WTC11 (cell line): ENCODE measurements around the gene FBXO33. TPM values are rescaled to one million over a fixed set of nuclear protein-coding genes. Genes with fewer than 3 reads are reported as not detected.
"Not testable (repeated sequence)": the region's sequence is repeated elsewhere in the genome, so short reads cannot be mapped to it uniquely, and the experiment has no call there.

Source experiments
- ATAC-seq: fragments of 200-7000 bp; cut with Tn5 transposase; 2 replicates; pipeline ENCODE4 v1.10.0; 2021; ENCODE audit warnings: mild to moderate bottlenecking, moderate library complexity
- CTCF ChIA-PET: fragments of 300-600 bp; sonication (Branson Sonifier 250); formaldehyde crosslinking; loops from one replicate; lab custom pipeline; 2021; ENCODE audit warnings: antibody characterized with exemption; lab: Charles Lee
- POLR2A ChIA-PET: fragments of 350-600 bp; sonication (Branson Sonifier 250); formaldehyde crosslinking; loops from one replicate; lab custom pipeline; 2021; ENCODE audit warnings: antibody characterized with exemption; lab: Charles Lee
- DNase-seq: peaks from one replicate; pipeline ENCODE4 v3.0.0; 2021; ENCODE audit warnings: low spot score
- H3K27ac Mint-ChIP-seq: 2 replicates; pipeline ENCODE4 v1.8.0; 2021; ENCODE audit warnings: mixed read lengths
- H3K27me3 Mint-ChIP-seq: 2 replicates; pipeline ENCODE4 v1.8.0; 2021; ENCODE audit warnings: low read depth, mild to moderate bottlenecking, moderate library complexity, mixed read lengths
- H3K36me3 Mint-ChIP-seq: 2 replicates; pipeline ENCODE4 v1.8.0; 2021; ENCODE audit warnings: mixed read lengths
- H3K4me1 Mint-ChIP-seq: 2 replicates; pipeline ENCODE4 v1.8.0; 2022; ENCODE audit warnings: mixed read lengths
- H3K4me3 Mint-ChIP-seq: 2 replicates; pipeline ENCODE4 v1.8.0; 2021; ENCODE audit warnings: mild to moderate bottlenecking, moderate library complexity, mixed read lengths
- H3K9me3 Mint-ChIP-seq: 2 replicates; pipeline ENCODE4 v1.8.0; 2021; ENCODE audit warnings: mixed read lengths
- ATF1 ChIP-seq: sonication (generic); formaldehyde crosslinking; IDR thresholded peaks from 2 replicates; pipeline ENCODE4 v1.8.1; 2023; ENCODE audit warnings: mild to moderate bottlenecking, moderate library complexity, missing genetic modification reagents
- ETV6 ChIP-seq: sonication (generic); formaldehyde crosslinking; IDR thresholded peaks from 2 replicates; pipeline ENCODE4 v1.8.1; 2022; ENCODE audit warnings: mild to moderate bottlenecking, missing genetic modification reagents
- JUN ChIP-seq: sonication (generic); formaldehyde crosslinking; IDR thresholded peaks from 2 replicates; pipeline ENCODE4 v1.8.0; 2023; ENCODE audit warnings: mild to moderate bottlenecking, missing genetic modification reagents
- KAT7 ChIP-seq: sonication (generic); formaldehyde crosslinking; IDR thresholded peaks from 2 replicates; pipeline ENCODE4 v1.8.1; 2023; ENCODE audit warnings: missing genetic modification reagents, mild to moderate bottlenecking, borderline replicate concordance
- SMAD4 ChIP-seq: sonication (generic); formaldehyde crosslinking; IDR thresholded peaks from 2 replicates; pipeline ENCODE4 v1.8.0; 2022; ENCODE audit warnings: mild to moderate bottlenecking, missing genetic modification reagents
- TCF7 ChIP-seq: sonication (generic); formaldehyde crosslinking; IDR thresholded peaks from 2 replicates; pipeline ENCODE4 v1.8.0; 2022; ENCODE audit warnings: mild to moderate bottlenecking, low read depth, missing genetic modification reagents, moderate library complexity
- TEAD1 ChIP-seq: sonication (generic); formaldehyde crosslinking; IDR thresholded peaks from 2 replicates; pipeline ENCODE4 v1.8.0; 2022; ENCODE audit warnings: mild to moderate bottlenecking, missing genetic modification reagents
- ZNF263 ChIP-seq: sonication (generic); formaldehyde crosslinking; IDR thresholded peaks from 2 replicates; pipeline ENCODE4 v1.8.1; 2022; ENCODE audit warnings: low read depth, mild to moderate bottlenecking, moderate library complexity, missing genetic modification reagents
- ZNF317 ChIP-seq: sonication (generic); formaldehyde crosslinking; IDR thresholded peaks from 2 replicates; pipeline ENCODE4 v1.8.1; 2023; ENCODE audit warnings: low read depth, mild to moderate bottlenecking, moderate library complexity, missing genetic modification reagents, borderline replicate concordance
- ZNF396 ChIP-seq: fragments of 250-450 bp; sonication (Bioruptor Pico); IDR thresholded peaks from 2 replicates; pipeline ENCODE4 v1.8.0; 2021; ENCODE audit warnings: mild to moderate bottlenecking, moderate library complexity, borderline replicate concordance
- total RNA-seq: library from RNA; stranded (reverse); gene quantifications from 3 replicates; pipeline ENCODE4 v1.2.3, GENCODE V29; 2021
- TF ChIP-seq, protein P1 (sequence below): sonication (generic); formaldehyde crosslinking; IDR thresholded peaks from 2 replicates; pipeline ENCODE4 v1.8.0; 2023; ENCODE audit warnings: mild to moderate bottlenecking, missing genetic modification reagents
- TF ChIP-seq, protein P2 (sequence below): sonication (generic); formaldehyde crosslinking; IDR thresholded peaks from 2 replicates; pipeline ENCODE4 v1.8.0; 2022; ENCODE audit warnings: missing genetic modification reagents
- TF ChIP-seq, protein P3 (sequence below): sonication (generic); formaldehyde crosslinking; IDR thresholded peaks from 2 replicates; pipeline ENCODE4 v1.8.1; 2023; ENCODE audit warnings: mild to moderate bottlenecking, moderate library complexity, missing genetic modification reagents
- TF ChIP-seq, protein P4 (sequence below): sonication (generic); formaldehyde crosslinking; IDR thresholded peaks from 2 replicates; pipeline ENCODE4 v1.8.1; 2023; ENCODE audit warnings: mild to moderate bottlenecking, missing genetic modification reagents
- TF ChIP-seq, protein P5 (sequence below): sonication (generic); formaldehyde crosslinking; IDR thresholded peaks from 2 replicates; pipeline ENCODE4 v1.8.0; 2022; ENCODE audit warnings: mild to moderate bottlenecking, missing genetic modification reagents
- TF ChIP-seq, protein P6 (sequence below): sonication (generic); formaldehyde crosslinking; IDR thresholded peaks from 2 replicates; pipeline ENCODE4 v1.8.1; 2022; ENCODE audit warnings: mild to moderate bottlenecking, missing genetic modification reagents, moderate library complexity, borderline replicate concordance
- TF ChIP-seq, protein P7 (sequence below): sonication (generic); formaldehyde crosslinking; IDR thresholded peaks from 2 replicates; pipeline ENCODE4 v1.8.0; 2022; ENCODE audit warnings: mild to moderate bottlenecking, missing genetic modification reagents
- TF ChIP-seq, protein P8 (sequence below): sonication (generic); formaldehyde crosslinking; IDR thresholded peaks from 2 replicates; pipeline ENCODE4 v1.8.0; 2022; ENCODE audit warnings: mild to moderate bottlenecking, missing genetic modification reagents

Gene FBXO33
- total RNA-seq, 1 experiment from 2014 or later = 7.8 TPM

DNA sequence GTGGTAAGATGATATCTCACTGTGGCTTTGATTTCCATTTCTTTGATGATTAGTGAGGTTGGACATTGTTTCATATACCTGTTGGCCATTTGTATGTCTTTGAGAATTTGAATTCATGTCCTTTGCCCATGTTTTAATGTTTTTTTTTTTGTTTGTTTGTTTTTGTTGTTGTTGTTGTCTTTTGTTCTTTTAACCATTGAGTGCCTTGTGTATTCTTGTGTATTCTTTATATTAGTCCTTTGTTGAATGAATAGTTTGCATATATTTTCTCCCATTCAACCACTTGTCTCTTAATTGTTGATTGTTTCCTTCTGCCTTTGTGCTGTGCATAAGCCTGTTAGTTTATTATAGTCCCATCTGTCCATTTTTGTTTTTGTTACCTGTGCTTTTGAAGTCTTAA is 71.9 kb downstream of the FBXO33 start (continued):
- TF ChIP-seq KAT7 (CRISPR knock-in tag) (no peak), ATF1 (no peak), ZNF317 (CRISPR knock-in tag) (no peak), ETV6 (no peak)
- TF ChIP-seq, protein P1, sequence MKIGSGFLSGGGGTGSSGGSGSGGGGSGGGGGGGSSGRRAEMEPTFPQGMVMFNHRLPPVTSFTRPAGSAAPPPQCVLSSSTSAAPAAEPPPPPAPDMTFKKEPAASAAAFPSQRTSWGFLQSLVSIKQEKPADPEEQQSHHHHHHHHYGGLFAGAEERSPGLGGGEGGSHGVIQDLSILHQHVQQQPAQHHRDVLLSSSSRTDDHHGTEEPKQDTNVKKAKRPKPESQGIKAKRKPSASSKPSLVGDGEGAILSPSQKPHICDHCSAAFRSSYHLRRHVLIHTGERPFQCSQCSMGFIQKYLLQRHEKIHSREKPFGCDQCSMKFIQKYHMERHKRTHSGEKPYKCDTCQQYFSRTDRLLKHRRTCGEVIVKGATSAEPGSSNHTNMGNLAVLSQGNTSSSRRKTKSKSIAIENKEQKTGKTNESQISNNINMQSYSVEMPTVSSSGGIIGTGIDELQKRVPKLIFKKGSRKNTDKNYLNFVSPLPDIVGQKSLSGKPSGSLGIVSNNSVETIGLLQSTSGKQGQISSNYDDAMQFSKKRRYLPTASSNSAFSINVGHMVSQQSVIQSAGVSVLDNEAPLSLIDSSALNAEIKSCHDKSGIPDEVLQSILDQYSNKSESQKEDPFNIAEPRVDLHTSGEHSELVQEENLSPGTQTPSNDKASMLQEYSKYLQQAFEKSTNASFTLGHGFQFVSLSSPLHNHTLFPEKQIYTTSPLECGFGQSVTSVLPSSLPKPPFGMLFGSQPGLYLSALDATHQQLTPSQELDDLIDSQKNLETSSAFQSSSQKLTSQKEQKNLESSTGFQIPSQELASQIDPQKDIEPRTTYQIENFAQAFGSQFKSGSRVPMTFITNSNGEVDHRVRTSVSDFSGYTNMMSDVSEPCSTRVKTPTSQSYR = no peak
- TF ChIP-seq, protein P2, sequence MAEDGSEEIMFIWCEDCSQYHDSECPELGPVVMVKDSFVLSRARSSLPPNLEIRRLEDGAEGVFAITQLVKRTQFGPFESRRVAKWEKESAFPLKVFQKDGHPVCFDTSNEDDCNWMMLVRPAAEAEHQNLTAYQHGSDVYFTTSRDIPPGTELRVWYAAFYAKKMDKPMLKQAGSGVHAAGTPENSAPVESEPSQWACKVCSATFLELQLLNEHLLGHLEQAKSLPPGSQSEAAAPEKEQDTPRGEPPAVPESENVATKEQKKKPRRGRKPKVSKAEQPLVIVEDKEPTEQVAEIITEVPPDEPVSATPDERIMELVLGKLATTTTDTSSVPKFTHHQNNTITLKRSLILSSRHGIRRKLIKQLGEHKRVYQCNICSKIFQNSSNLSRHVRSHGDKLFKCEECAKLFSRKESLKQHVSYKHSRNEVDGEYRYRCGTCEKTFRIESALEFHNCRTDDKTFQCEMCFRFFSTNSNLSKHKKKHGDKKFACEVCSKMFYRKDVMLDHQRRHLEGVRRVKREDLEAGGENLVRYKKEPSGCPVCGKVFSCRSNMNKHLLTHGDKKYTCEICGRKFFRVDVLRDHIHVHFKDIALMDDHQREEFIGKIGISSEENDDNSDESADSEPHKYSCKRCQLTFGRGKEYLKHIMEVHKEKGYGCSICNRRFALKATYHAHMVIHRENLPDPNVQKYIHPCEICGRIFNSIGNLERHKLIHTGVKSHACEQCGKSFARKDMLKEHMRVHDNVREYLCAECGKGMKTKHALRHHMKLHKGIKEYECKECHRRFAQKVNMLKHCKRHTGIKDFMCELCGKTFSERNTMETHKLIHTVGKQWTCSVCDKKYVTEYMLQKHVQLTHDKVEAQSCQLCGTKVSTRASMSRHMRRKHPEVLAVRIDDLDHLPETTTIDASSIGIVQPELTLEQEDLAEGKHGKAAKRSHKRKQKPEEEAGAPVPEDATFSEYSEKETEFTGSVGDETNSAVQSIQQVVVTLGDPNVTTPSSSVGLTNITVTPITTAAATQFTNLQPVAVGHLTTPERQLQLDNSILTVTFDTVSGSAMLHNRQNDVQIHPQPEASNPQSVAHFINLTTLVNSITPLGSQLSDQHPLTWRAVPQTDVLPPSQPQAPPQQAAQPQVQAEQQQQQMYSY (CRISPR knock-in tag) = no peak
- TF ChIP-seq, protein P3, sequence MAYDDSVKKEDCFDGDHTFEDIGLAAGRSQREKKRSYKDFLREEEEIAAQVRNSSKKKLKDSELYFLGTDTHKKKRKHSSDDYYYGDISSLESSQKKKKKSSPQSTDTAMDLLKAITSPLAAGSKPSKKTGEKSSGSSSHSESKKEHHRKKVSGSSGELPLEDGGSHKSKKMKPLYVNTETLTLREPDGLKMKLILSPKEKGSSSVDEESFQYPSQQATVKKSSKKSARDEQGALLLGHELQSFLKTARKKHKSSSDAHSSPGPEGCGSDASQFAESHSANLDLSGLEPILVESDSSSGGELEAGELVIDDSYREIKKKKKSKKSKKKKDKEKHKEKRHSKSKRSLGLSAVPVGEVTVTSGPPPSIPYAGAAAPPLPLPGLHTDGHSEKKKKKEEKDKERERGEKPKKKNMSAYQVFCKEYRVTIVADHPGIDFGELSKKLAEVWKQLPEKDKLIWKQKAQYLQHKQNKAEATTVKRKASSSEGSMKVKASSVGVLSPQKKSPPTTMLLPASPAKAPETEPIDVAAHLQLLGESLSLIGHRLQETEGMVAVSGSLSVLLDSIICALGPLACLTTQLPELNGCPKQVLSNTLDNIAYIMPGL (CRISPR knock-in tag) = no peak
- TF ChIP-seq, protein P4, sequence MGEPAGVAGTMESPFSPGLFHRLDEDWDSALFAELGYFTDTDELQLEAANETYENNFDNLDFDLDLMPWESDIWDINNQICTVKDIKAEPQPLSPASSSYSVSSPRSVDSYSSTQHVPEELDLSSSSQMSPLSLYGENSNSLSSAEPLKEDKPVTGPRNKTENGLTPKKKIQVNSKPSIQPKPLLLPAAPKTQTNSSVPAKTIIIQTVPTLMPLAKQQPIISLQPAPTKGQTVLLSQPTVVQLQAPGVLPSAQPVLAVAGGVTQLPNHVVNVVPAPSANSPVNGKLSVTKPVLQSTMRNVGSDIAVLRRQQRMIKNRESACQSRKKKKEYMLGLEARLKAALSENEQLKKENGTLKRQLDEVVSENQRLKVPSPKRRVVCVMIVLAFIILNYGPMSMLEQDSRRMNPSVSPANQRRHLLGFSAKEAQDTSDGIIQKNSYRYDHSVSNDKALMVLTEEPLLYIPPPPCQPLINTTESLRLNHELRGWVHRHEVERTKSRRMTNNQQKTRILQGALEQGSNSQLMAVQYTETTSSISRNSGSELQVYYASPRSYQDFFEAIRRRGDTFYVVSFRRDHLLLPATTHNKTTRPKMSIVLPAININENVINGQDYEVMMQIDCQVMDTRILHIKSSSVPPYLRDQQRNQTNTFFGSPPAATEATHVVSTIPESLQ (CRISPR knock-in tag) = no peak
- TF ChIP-seq, protein P5, sequence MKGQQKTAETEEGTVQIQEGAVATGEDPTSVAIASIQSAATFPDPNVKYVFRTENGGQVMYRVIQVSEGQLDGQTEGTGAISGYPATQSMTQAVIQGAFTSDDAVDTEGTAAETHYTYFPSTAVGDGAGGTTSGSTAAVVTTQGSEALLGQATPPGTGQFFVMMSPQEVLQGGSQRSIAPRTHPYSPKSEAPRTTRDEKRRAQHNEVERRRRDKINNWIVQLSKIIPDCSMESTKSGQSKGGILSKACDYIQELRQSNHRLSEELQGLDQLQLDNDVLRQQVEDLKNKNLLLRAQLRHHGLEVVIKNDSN (CRISPR knock-in tag) = no peak

DNA sequence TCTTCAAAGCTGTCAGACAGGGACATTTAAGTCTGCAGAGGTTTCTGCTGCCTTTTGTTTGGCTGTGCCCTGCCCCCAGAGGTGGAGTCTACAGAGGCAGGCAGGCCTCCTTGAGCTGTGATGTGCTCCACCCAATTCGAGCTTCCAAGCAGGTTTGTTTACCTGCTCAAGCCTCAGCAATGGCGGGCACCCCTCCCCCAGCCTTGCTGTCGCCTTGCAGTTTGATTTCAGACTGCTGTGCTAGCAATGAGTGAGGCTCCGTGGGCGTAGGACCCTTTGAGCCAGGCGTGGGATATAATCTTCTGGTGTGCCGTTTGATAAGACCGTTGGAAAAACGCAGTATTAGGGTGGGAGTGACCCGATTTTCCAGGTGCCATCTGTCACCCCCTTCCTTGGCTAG is 73.2 kb downstream of the FBXO33 start:
- ATAC-seq, H3K27me3 Mint-ChIP-seq, POLR2A ChIA-PET, DNase-seq, H3K27ac Mint-ChIP-seq, H3K4me1 Mint-ChIP-seq, H3K4me3 Mint-ChIP-seq, CTCF ChIA-PET: not testable (repeated sequence)
- H3K9me3 Mint-ChIP-seq = peaks cover 37% of the 10 kb centered on the region
- H3K36me3 Mint-ChIP-seq = peaks cover 45% of the 10 kb centered on the region

DNA sequence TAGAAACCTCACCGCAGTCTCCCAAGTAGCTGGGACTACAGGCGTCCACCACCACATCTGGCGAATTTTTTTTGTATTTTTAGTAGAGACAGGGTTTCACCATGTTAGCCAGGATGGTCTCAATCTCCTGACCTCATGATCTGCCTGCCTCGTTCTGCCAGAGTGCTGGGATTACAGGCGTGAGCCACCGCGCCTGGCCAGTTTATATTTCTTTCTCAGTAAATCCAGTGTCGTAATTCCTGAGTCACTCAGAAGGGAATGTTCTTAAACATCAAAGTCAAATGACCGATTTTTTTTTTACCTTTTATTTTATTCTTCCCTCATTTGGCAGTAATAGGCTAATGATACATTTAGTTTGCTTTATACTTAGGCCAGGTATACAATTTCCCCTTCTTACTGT is 80.5 kb downstream of the FBXO33 start:
- ChIA-PET POLR2A (no interaction called here), CTCF (no interaction called here)
- no peak overlapping the region for H3K4me3 Mint-ChIP-seq
- DNase-seq (no peak), ATAC-seq (no peak)
- H3K27ac Mint-ChIP-seq = no peak overlapping the region
- peaks cover 18% of the 10 kb centered on the region for H3K36me3 Mint-ChIP-seq
- no peaks in the 10 kb centered on the region for H3K4me1 Mint-ChIP-seq
- peaks cover 17% of the 10 kb centered on the region for H3K9me3 Mint-ChIP-seq
- no peaks in the 10 kb centered on the region for H3K27me3 Mint-ChIP-seq
- TF ChIP-seq SMAD4 = no peak
- TF ChIP-seq JUN (CRISPR knock-in tag) = no peak
- TF ChIP-seq ZNF263 (CRISPR knock-in tag) = no peak
- TF ChIP-seq TEAD1 (CRISPR knock-in tag) = no peak
- TF ChIP-seq, protein P6, sequence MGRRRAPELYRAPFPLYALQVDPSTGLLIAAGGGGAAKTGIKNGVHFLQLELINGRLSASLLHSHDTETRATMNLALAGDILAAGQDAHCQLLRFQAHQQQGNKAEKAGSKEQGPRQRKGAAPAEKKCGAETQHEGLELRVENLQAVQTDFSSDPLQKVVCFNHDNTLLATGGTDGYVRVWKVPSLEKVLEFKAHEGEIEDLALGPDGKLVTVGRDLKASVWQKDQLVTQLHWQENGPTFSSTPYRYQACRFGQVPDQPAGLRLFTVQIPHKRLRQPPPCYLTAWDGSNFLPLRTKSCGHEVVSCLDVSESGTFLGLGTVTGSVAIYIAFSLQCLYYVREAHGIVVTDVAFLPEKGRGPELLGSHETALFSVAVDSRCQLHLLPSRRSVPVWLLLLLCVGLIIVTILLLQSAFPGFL (CRISPR knock-in tag) = no peak
- TF ChIP-seq, protein P7, sequence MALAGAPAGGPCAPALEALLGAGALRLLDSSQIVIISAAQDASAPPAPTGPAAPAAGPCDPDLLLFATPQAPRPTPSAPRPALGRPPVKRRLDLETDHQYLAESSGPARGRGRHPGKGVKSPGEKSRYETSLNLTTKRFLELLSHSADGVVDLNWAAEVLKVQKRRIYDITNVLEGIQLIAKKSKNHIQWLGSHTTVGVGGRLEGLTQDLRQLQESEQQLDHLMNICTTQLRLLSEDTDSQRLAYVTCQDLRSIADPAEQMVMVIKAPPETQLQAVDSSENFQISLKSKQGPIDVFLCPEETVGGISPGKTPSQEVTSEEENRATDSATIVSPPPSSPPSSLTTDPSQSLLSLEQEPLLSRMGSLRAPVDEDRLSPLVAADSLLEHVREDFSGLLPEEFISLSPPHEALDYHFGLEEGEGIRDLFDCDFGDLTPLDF (CRISPR knock-in tag) = no peak
- no peak for TF ChIP-seq ZNF396 (CRISPR knock-in tag)
- TF ChIP-seq, protein P8, sequence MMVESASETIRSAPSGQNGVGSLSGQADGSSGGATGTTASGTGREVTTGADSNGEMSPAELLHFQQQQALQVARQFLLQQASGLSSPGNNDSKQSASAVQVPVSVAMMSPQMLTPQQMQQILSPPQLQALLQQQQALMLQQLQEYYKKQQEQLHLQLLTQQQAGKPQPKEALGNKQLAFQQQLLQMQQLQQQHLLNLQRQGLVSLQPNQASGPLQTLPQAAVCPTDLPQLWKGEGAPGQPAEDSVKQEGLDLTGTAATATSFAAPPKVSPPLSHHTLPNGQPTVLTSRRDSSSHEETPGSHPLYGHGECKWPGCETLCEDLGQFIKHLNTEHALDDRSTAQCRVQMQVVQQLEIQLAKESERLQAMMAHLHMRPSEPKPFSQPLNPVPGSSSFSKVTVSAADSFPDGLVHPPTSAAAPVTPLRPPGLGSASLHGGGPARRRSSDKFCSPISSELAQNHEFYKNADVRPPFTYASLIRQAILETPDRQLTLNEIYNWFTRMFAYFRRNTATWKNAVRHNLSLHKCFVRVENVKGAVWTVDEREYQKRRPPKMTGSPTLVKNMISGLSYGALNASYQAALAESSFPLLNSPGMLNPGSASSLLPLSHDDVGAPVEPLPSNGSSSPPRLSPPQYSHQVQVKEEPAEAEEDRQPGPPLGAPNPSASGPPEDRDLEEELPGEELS = no peak
- TF ChIP-seq TCF7 = no peak
